Lower leg skin (tissue), 4 donors: Measurements from ENCODE around the gene CSNK2B. TPM values are rescaled to one million over a fixed set of nuclear protein-coding genes. Genes with fewer than 3 reads are reported as not detected.

Source experiments
- DNase-seq, 2 donors: peaks; one replicate each; pipeline ENCODE4 v3.0.0-alpha.2; 2019; ENCODE audit warnings: low spot score in 2 of 2
- H3K4me3 ChIP-seq: fragments of 200-600 bp; sonication (generic); 2 replicates; pipeline ENCODE4 v1.5.1; 2017; ENCODE audit warnings: mild to moderate bottlenecking, low read depth; ENCODE audit not compliant: poor library complexity, severe bottlenecking
- CTCF ChIP-seq, 3 donors: fragments of 450-650 bp; IDR thresholded peaks; one replicate each; pipeline ENCODE4 v1.5.1; 2016; ENCODE audit warnings: antibody characterized with exemption in 3 of 3, mild to moderate bottlenecking in 3 of 3, moderate library complexity in 2 of 3
- POLR2A ChIP-seq, 2 donors: fragments of 450-650 bp; IDR thresholded peaks; one replicate each; pipeline ENCODE4 v1.6.1; 2016 to 2017; ENCODE audit warnings: antibody characterized with exemption in 2 of 2, mild to moderate bottlenecking in 1 of 2, moderate library complexity in 1 of 2
- WGBS, 2 donors: methylation state at CpG; one replicate each; pipeline ENCODE4 v1.1.5; 2018; 5-methylcytosine and 5-hydroxymethylcytosine counted together
- intact Hi-C: fragments of 100-400 bp; cut with DNase I; formaldehyde crosslinking; loops from one replicate; pipeline ENCODE4 v1.15.0; 2023; ENCODE audit warnings: low total_unique reads
- total RNA-seq, 4 donors: library from RNA; depleted of rRNA; stranded (reverse); fragments of >200 nt; gene quantifications; one replicate each; pipeline ENCODE4 v1.1.0, GENCODE V29; 2016

Gene CSNK2B
- total RNA-seq, result 100 to 1,000 TPM; 328 to 447 (median 416) TPM

DNA sequence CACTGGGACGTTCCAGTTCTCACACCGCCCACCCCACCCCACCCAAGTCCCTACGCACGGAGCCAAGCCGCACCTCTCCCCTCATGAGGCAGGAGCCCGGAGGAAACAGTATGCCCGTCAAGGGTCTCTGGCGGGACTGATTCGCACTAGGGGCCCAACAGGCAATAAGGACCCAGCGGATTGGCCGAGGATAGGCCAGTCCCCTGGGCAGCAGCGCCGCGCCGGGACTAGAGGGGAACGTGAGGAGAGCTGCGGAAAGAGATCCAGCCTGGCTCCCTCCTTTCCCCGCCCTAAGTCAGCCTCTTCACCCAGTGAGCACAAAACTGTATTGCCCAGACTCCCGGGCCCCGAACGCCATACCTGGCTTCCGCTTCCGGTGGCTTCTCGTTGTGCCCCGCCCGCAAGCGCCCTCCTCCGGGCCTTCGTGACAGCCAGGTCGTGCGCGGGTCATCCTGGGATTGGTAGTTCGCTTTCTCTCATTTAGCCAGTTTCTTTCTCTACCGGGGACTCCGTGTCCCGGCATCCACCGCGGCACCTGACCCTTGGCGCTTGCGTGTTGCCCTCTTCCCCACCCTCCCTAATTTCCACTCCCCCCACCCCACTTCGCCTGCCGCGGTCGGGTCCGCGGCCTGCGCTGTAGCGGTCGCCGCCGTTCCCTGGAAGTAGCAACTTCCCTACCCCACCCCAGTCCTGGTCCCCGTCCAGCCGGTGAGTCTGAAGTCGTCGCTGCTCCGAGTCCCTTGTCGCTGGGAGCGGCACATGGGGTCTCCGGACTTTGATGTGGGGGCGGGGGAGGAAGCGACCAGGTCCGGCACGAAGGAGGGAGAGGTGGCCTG, at the start of gene CSNK2B:
Gene CSNK2B, plus strand, starts transcription at position 580 of the 836 bp plus-strand sequence. CDS start 752 bp downstream, outside the sequence.
- intact Hi-C loops, result no loop called here
- no peak for TF ChIP-seq CTCF (IDR thresholded peaks at IDR 0.05)
- WGBS, 2 donors, result 0 to 1% methylated on average over 55 to 62 of the region's 63 CpGs
- peak within 1 kb of the TSS; percentile 72 for H3K4me3 ChIP-seq
- peak; percentile 99 to 100 for DNase-seq

DNA sequence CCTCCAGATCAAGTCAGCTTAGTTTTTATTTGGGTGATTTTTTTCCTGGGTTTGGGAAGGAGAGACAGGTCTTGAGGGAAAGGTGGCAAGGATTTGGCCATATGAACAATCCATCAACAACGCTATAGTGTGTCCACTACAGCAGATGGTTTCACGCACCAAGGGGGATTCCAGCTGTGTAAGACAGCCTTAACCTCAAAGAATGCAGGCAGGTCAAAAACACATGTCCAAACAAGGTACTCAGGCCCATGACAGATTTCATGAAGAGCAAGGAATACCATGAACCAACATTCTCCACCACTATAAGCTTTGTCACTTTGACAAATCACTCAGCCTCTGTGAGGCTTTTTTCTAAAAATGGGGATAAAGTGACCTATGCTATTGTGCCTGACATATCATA, 48.9 kb upstream of the CSNK2B start:
- intact Hi-C loops, result no loop called here
- 81 to 86% methylated on average over 2 of the region's 2 CpGs for WGBS, 2 donors
- no peak for DNase-seq
- TF ChIP-seq CTCF (IDR thresholded peaks at IDR 0.05) (no peak), POLR2A (IDR thresholded peaks at IDR 0.05) (no peak)
- no peak overlapping the region for H3K4me3 ChIP-seq

- H3K4me3 ChIP-seq, result no peak overlapping the region
- TF ChIP-seq CTCF (IDR thresholded peaks at IDR 0.05) (peak in 1 of 3 donors; percentile 68), POLR2A (IDR thresholded peaks at IDR 0.05) (peak in 1 of 2 donors; percentile 63)
- intact Hi-C loops, result no loop called here
- WGBS, 2 donors, result 0% methylated on average over 50 of the region's 50 CpGs
- peak; percentile 98 to 99 for DNase-seq
Observed at GRCh38 chr6:31619805-31620585, 45.9 kb upstream of the CSNK2B start.

- TF ChIP-seq CTCF (IDR thresholded peaks at IDR 0.05) (no peak), POLR2A (IDR thresholded peaks at IDR 0.05) (peak in 1 of 2 donors; percentile 65)
- 0 to 1% methylated on average over 51 to 64 of the region's 67 CpGs for WGBS, 2 donors
- H3K4me3 ChIP-seq, result peak within 1 kb of the TSS; percentile 76
- DNase-seq, result peak; percentile 66 to 99
- intact Hi-C loops, result no loop called here
Observed at GRCh38 chr6:31620586-31621319, 45.1 kb upstream of the CSNK2B start, which contains the start of gene PRRC2A. PRRC2A (plus strand) TSS chr6:31620715; CDS start chr6:31622790, 2,075 bp downstream.

- intact Hi-C loops, result no loop called here
- H3K4me3 ChIP-seq, result peak overlapping the region; percentile 76
- DNase-seq, result no peak
- TF ChIP-seq POLR2A (IDR thresholded peaks at IDR 0.05) (no peak), CTCF (IDR thresholded peaks at IDR 0.05) (no peak)
- WGBS, 2 donors, result 9% methylated on average over 15 of the region's 15 CpGs
Observed at GRCh38 chr6:31621320-31621939, 44.5 kb upstream of the CSNK2B start.
